HFFc6 (cell line): ENCODE results near the gene NDUFB4. TPM values are rescaled to one million over a fixed set of nuclear protein-coding genes. Genes with fewer than 3 reads are reported as not detected.

Experiments used
- DNase-seq: peaks from one replicate; pipeline ENCODE4 v3.0.0-alpha.2; 2018
- H3K27ac Mint-ChIP-seq: 2 replicates; pipeline ENCODE4 v1.8.0; 2020; ENCODE audit warnings: mild to moderate bottlenecking, mixed read lengths
- H3K27me3 Mint-ChIP-seq: 2 replicates; pipeline ENCODE4 v1.8.0; 2021; ENCODE audit warnings: mild to moderate bottlenecking, moderate library complexity, mixed read lengths; ENCODE audit not compliant: insufficient read depth
- H3K36me3 Mint-ChIP-seq: 2 replicates; pipeline ENCODE4 v1.8.0; 2021; ENCODE audit warnings: low read depth, mixed read lengths
- H3K4me1 Mint-ChIP-seq: 2 replicates; pipeline ENCODE4 v1.8.0; 2020; ENCODE audit warnings: low read depth, mixed read lengths
- H3K4me3 Mint-ChIP-seq: 2 replicates; pipeline ENCODE4 v1.8.0; 2020; ENCODE audit warnings: mild to moderate bottlenecking, moderate library complexity, mixed read lengths
- H3K9me3 Mint-ChIP-seq: 2 replicates; pipeline ENCODE4 v1.8.0; 2020; ENCODE audit warnings: mild to moderate bottlenecking, mixed read lengths
- CTCF ChIP-seq: fragments of 200-600 bp; sonication (generic); IDR thresholded peaks from 2 replicates; pipeline ENCODE4 v1.5.0; 2021; ENCODE audit warnings: antibody characterized with exemption, mild to moderate bottlenecking
- total RNA-seq, 6 experiments: library from RNA; stranded (reverse); fragmentation: NEBNext Ultra II Directional; extraction: Animal tissue kit (Norgen Biotek cat#: 25700); gene quantifications; 2 replicates in 1 of 6; 3 replicates in 5 of 6; pipeline ENCODE4 v1.2.3, GENCODE V29; 2021

The NDUFB4 gene
- total RNA-seq, 6 experiments from 2014 or later, result 174 to 221 (median 198) TPM

DNA sequence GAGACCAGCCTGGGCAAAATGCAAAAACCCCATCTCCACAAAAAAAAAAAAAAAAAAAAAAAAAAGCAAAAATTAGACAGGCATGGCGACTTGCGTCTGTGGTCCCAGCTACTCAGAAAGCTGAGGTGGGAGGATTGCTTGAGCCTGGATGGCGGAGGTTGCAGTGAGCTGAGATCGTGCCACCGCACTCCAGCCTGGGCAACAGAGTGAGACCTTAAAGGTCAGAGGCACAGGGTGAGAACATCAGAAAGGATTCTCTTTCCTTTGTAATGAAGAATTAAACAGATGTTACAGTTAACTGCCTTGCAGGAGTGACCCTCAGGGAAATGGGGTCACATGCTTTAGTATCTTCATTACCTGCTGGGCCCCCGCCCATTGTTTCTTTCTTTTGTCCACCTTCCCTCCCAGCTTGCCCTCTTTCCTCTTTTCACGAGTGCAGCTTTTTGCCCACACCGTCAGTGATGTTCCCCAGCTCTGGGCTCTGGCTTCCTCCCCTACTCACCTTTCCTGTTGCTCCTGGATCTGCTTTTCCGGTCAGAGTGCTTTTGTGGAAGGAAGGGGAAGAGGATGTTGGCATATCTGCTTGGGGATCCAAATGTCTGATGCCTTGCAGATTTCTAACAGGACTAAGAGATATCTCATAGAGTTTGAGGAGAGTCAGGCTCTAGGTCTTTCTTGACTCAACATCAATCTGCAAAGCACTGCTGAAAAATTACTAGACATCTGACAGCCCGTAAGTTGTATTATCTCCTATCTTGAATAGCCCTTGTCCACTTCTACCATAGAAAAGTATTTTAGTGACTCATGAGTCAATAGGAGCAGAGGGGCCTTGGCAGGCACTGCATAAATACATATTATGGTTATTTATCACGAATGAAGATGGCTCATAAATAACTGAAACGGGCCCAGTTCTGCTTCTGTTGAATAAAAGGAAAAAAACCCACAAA, 35.6 kb upstream of the NDUFB4 start:
- H3K4me1 Mint-ChIP-seq, result peaks cover 63% of the 10 kb centered on the region
- H3K27me3 Mint-ChIP-seq, result no peaks in the 10 kb centered on the region; the same call in 1 of the 2 replicates
- peak overlapping the region; percentile 98 for H3K27ac Mint-ChIP-seq
- H3K9me3 Mint-ChIP-seq, result no peaks in the 10 kb centered on the region
- no peaks in the 10 kb centered on the region for H3K36me3 Mint-ChIP-seq
- H3K4me3 Mint-ChIP-seq, result peak overlapping the region; percentile 90
- no peak for DNase-seq
- no peak for TF ChIP-seq CTCF

- H3K4me3 Mint-ChIP-seq, result peak overlapping the region; percentile 81
- H3K4me1 Mint-ChIP-seq, result peaks cover 70% of the 10 kb centered on the region
- H3K27ac Mint-ChIP-seq, result peak overlapping the region; percentile 98
- no peaks in the 10 kb centered on the region for H3K9me3 Mint-ChIP-seq
- H3K36me3 Mint-ChIP-seq, result no peaks in the 10 kb centered on the region
- no peaks in the 10 kb centered on the region; the same call in 1 of the 2 replicates for H3K27me3 Mint-ChIP-seq
- peak; percentile 80 for DNase-seq
- TF ChIP-seq CTCF, result peak; percentile 98
Observed at GRCh38 chr3:120561251-120562045, 34.7 kb upstream of the NDUFB4 start.

DNA sequence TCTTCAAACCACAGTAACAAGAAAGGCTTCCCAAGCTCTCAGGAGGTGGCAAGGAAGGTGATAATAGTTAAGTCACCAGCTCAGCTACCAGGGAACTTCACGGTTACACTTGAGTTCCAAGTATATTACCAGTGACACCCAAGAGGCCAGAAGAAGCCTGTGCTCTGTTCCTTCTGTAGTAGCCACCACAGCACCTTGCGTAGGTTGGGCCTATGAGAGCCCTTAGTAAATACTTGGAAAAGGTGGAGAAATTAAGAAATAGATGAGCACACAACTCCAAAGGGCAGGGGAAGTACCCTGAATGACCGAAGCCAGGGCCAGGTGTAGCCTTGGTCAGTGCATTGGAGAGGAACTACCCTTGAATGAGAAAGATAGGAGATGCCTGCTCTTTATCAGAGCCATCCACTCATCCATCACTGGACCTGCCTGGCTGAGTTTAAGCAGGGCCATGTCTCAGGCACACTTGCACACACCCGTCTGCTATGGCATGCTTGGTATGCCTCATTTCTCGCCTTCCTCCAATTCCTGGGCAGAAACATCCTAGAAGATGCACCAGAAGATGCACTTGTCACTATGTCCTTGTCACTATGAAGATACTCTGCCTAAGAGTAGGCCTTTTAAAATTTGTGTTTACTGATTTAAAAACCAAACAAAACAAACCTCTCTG, 32.6 kb upstream of the NDUFB4 start:
- H3K4me3 Mint-ChIP-seq, result no peak overlapping the region
- no peaks in the 10 kb centered on the region for H3K36me3 Mint-ChIP-seq
- TF ChIP-seq CTCF, result no peak
- H3K27ac Mint-ChIP-seq, result no peak overlapping the region
- no peaks in the 10 kb centered on the region; the same call in 1 of the 2 replicates for H3K27me3 Mint-ChIP-seq
- H3K9me3 Mint-ChIP-seq, result no peaks in the 10 kb centered on the region
- DNase-seq, result no peak
- H3K4me1 Mint-ChIP-seq, result peaks cover 74% of the 10 kb centered on the region

- Mint-ChIP-seq H3K36me3 (no peaks in the 10 kb centered on the region), H3K4me3 (no peak overlapping the region; the same call in 1 of the 2 replicates), H3K9me3 (no peaks in the 10 kb centered on the region), H3K27me3 (no peaks in the 10 kb centered on the region; the same call in 1 of the 2 replicates), H3K27ac (peak overlapping the region; percentile 78; the same call in 1 of the 2 replicates), H3K4me1 (peaks cover 66% of the 10 kb centered on the region)
- DNase-seq, result no peak
- TF ChIP-seq CTCF, result no peak
Observed at GRCh38 chr3:120566243-120566975, 29.7 kb upstream of the NDUFB4 start.
